VCaP (cell line): ENCODE results near the gene RNF152.
"Not testable (repeated sequence)": the region's sequence is repeated elsewhere in the genome, so short reads cannot be mapped to it uniquely, and the experiment has no call there.

Source experiments
- H3K27ac ChIP-seq: fragments of 450-650 bp; 2 replicates; pipeline ENCODE4 v1.5.1; 2017
- TF ChIP-seq, protein P1 (sequence below): fragments of 450-650 bp; conservative IDR thresholded peaks from 2 replicates; pipeline ENCODE4 v1.5.1; 2017; ENCODE audit warnings: mild to moderate bottlenecking, moderate library complexity

Gene RNF152

GRCh38 chr18:61791031-61791430 is 101.8 kb downstream of the RNF152 start:
- TF ChIP-seq, protein P1, sequence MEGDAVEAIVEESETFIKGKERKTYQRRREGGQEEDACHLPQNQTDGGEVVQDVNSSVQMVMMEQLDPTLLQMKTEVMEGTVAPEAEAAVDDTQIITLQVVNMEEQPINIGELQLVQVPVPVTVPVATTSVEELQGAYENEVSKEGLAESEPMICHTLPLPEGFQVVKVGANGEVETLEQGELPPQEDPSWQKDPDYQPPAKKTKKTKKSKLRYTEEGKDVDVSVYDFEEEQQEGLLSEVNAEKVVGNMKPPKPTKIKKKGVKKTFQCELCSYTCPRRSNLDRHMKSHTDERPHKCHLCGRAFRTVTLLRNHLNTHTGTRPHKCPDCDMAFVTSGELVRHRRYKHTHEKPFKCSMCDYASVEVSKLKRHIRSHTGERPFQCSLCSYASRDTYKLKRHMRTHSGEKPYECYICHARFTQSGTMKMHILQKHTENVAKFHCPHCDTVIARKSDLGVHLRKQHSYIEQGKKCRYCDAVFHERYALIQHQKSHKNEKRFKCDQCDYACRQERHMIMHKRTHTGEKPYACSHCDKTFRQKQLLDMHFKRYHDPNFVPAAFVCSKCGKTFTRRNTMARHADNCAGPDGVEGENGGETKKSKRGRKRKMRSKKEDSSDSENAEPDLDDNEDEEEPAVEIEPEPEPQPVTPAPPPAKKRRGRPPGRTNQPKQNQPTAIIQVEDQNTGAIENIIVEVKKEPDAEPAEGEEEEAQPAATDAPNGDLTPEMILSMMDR: no peak
- H3K27ac ChIP-seq: no peak overlapping the region

DNA sequence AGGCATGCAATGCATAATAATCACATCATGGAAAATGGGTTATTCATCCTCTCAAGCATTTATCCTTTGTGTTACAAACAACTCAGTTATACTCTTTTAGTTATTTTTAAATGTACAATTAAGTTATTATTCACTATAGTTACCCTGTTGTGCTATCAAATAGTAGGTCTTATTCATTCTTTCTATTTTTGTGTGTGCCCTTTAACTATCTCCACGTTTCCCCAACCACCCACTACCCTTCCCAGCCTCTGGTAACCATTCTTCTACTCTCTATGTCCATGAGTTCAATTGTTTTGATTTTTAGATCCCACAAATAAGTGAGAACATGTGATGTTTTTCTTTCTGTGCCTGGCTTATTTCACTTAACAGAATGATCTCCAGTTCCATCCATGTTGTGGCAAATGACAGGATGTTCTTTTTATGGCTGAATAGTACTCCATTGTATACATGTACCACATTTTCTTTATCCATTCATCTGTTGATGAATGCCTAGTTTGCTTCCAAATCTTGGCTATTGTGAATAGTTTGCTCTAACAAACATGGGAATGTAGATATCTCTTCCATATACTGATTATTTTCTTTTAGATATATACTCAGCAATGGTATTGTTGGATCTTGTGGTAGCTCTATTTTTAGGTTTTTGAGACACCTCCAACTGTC is 105.7 kb downstream of the RNF152 start:
- H3K27ac ChIP-seq: not testable (repeated sequence)

DNA sequence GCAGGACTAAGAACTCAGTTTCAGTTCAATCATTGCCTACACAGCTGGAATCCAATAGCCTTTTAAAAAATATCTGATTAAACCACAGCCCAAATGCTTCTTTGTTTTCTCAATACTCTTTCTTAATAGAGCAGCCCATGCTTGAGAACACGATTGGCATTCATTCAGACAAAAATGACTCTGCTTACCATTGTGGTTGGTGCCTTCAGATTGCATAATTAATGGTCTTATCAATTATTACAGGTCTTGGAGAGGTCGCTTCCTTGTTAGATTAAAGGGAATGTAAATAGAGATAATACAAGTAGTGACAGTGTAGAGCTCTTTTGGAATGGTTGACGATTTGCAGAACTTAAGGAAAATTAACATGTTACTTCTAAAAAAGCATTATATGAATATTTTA is 107.2 kb downstream of the RNF152 start:
- H3K27ac ChIP-seq: no peak overlapping the region
- TF ChIP-seq, protein P1: no peak

DNA sequence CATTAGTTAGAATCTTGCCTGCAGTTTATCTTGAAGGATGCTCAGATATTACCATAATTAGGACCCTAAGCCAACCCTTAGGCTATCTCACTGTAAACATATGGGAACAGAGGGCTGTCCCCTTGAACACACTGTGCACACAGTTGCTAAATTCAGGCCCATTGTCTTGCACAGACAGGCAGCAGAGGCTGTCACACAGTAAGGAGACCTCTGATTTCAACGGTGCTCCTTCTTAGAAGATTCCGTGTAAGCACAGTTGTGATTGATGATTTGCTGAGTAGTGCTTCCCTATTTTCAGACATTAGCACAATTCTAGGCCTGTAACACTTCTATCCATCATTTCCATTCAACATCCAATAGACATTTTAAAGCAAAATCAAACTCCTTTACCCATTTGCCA is 108.0 kb downstream of the RNF152 start:
- TF ChIP-seq, protein P1: no peak
- H3K27ac ChIP-seq: no peak overlapping the region

GRCh38 chr18:61782545-61782944 is 110.3 kb downstream of the RNF152 start:
- TF ChIP-seq, protein P1: no peak
- no peak overlapping the region for H3K27ac ChIP-seq

GRCh38 chr18:61776201-61776600 is 116.6 kb downstream of the RNF152 start:
- H3K27ac ChIP-seq: not testable (repeated sequence)

DNA sequence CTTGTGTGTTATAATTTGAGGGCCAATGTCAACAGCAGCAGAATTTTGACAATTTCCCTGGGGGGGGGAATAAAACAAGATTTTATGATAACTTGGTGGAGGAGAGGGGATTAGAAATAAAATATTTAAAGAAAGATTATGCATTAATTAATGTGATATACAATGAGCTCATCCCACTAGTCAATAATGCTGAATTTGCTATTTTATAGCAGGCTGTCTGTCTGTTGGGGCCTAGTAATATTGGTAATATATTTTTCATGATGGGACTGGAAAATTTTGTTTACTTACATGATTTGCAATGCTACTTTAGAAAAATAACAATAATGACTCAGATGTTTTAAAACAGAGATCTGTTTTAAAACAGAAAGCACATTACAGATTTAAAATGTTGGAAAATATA is 118.0 kb downstream of the RNF152 start:
- H3K27ac ChIP-seq: no peak overlapping the region
- TF ChIP-seq, protein P1: no peak

GRCh38 chr18:61772293-61772848 is 120.4 kb downstream of the RNF152 start:
- no peak overlapping the region for H3K27ac ChIP-seq
- TF ChIP-seq, protein P1: no peak

GRCh38 chr18:61771861-61772260 is 120.9 kb downstream of the RNF152 start:
- TF ChIP-seq, protein P1: no peak
- H3K27ac ChIP-seq: no peak overlapping the region
